Prostate gland (tissue), 2 donors: ENCODE results near the gene SETBP1. TPM values are rescaled to one million over a fixed set of nuclear protein-coding genes. Genes with fewer than 3 reads are reported as not detected.

ENCODE experiments used
- DNase-seq: peaks from one replicate; pipeline ENCODE4 v3.0.0-alpha.2; 2019; ENCODE audit warnings: low spot score
- H3K27ac ChIP-seq, 2 donors: fragments of 200-600 bp; sonication (generic); 2 replicates each; pipeline ENCODE4 v1.5.1; 2017 to 2019
- H3K27me3 ChIP-seq: fragments of 200-600 bp; sonication (generic); replicated peaks from 2 replicates; pipeline ENCODE4 v1.5.1; 2019; ENCODE audit not compliant: insufficient read depth
- H3K36me3 ChIP-seq, 2 donors: fragments of 200-600 bp; sonication (generic); 1 replicate in 1 of 2; 2 replicates in 1 of 2; pipeline versions ENCODE4 v1.5.1 to v1.8.1; 2017 to 2019
- H3K4me1 ChIP-seq: fragments of 200-600 bp; sonication (generic); replicated peaks from 2 replicates; pipeline ENCODE4 v1.5.1; 2019
- H3K4me3 ChIP-seq, 2 donors: fragments of 200-600 bp; sonication (generic); 2 replicates each; pipeline ENCODE4 v1.5.1; 2017 to 2019
- H3K9me3 ChIP-seq: fragments of 200-600 bp; sonication (generic); 2 replicates; pipeline ENCODE4 v1.5.1; 2017
- CTCF ChIP-seq, 4 experiments: fragments of 200-600 bp in 2 of 4; fragments of 450-650 bp in 2 of 4; sonication (generic) in 2 of 4; IDR thresholded peaks; 1 replicate in 3 of 4; 2 replicates in 1 of 4; pipeline ENCODE4 v1.5.1; 2016 to 2019; ENCODE audit warnings: antibody characterized with exemption in 4 of 4, mild to moderate bottlenecking in 2 of 4, moderate library complexity in 2 of 4
- POLR2A ChIP-seq: fragments of 450-650 bp; IDR thresholded peaks from one replicate; pipeline ENCODE4 v1.6.1; 2016; ENCODE audit warnings: antibody characterized with exemption, mild to moderate bottlenecking
- POLR2AphosphoS5 ChIP-seq: sonication (generic); formaldehyde crosslinking; IDR thresholded peaks from one replicate; pipeline ENCODE4 v1.6.1; 2017; ENCODE audit warnings: antibody characterized with exemption
- WGBS: methylation state at CpG from one replicate; pipeline ENCODE4 v1.1.5; 2018; 5-methylcytosine and 5-hydroxymethylcytosine counted together
- intact Hi-C: fragments of 100-400 bp; cut with DNase I; formaldehyde crosslinking; loops from one replicate; pipeline ENCODE4 v1.14.2; 2022
- total RNA-seq, 2 donors: library from RNA; depleted of rRNA; stranded (reverse); fragments of >200 nt; gene quantifications; one replicate each; pipeline ENCODE4 v1.1.0, GENCODE V29; 2016

SETBP1 gene
- total RNA-seq, 2 donors from 2014 or later, result 28.4 to 45.1 TPM

DNA sequence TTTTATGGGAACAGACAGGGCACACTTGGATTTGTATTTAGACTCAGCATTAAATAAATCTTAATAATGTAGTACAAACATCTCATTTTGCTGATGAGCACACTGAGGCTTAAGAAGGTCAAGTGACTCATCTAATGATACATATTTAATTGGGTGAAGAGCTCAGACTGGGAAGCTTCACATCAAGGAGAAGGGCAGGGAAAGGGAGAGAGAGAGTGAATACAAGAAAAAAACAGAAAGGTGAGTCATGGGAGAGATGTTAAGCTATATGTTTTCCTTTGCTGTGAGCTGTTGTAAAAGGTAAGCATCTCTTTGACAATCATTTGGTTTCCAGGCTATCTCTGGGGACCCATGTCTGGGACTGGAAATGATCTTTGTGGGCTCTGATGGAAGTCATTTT, 277.8 kb downstream of the SETBP1 start:
- H3K27me3 ChIP-seq, result no peaks in the 10 kb centered on the region
- peaks cover 4% of the 10 kb centered on the region for H3K4me1 ChIP-seq
- no peaks in the 10 kb centered on the region for H3K36me3 ChIP-seq
- no peak overlapping the region for H3K27ac ChIP-seq
- intact Hi-C loops, result no loop called here
- no peaks in the 10 kb centered on the region for H3K9me3 ChIP-seq
- DNase-seq, result no peak
- H3K4me3 ChIP-seq, result no peak overlapping the region
- TF ChIP-seq POLR2A, result no peak
- TF ChIP-seq CTCF (IDR thresholded peaks at IDR 0.05), result no peak
- TF ChIP-seq POLR2AphosphoS5, result no peak

GRCh38 chr18:44959013-44959412, 278.3 kb downstream of the SETBP1 start:
- no peaks in the 10 kb centered on the region for H3K9me3 ChIP-seq
- TF ChIP-seq POLR2AphosphoS5 (no peak), CTCF (IDR thresholded peaks at IDR 0.05) (no peak), POLR2A (no peak)
- DNase-seq, result no peak
- no peaks in the 10 kb centered on the region for H3K36me3 ChIP-seq
- H3K27ac ChIP-seq, result no peak overlapping the region
- 89% methylated on average over 2 of the region's 2 CpGs for WGBS
- intact Hi-C loops, result no loop called here
- peaks cover 4% of the 10 kb centered on the region for H3K4me1 ChIP-seq
- no peak overlapping the region for H3K4me3 ChIP-seq
- H3K27me3 ChIP-seq, result no peaks in the 10 kb centered on the region

DNA sequence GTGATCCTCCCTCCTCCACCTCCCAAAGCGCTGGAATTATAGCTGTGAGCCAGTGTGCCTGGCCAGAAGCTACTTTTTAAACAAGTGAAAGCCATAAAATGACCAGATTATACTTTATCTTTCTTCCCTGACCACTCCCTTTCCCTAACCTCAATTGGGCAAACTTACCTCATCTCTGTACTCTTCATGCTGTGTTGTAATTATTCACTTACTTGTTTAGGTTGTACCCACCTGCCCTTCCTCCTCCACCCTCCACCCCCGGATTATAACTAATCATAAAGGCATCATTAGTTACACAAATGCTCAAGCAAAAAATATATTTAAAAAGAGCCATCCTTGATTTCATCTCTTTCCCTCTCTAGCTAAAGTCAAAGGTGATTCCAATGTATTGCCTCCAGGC, 279.9 kb downstream of the SETBP1 start:
- Histone ChIP-seq H3K36me3 (no peaks in the 10 kb centered on the region), H3K4me1 (peaks cover 4% of the 10 kb centered on the region), H3K4me3 (no peak overlapping the region), H3K27ac (no peak overlapping the region), H3K9me3 (no peaks in the 10 kb centered on the region), H3K27me3 (no peaks in the 10 kb centered on the region)
- intact Hi-C loops, result no loop called here
- no peak for DNase-seq
- no peak for TF ChIP-seq POLR2A
- no peak for TF ChIP-seq POLR2AphosphoS5
- TF ChIP-seq CTCF (IDR thresholded peaks at IDR 0.05), result no peak
- 93% methylated on average over 2 of the region's 2 CpGs for WGBS

DNA sequence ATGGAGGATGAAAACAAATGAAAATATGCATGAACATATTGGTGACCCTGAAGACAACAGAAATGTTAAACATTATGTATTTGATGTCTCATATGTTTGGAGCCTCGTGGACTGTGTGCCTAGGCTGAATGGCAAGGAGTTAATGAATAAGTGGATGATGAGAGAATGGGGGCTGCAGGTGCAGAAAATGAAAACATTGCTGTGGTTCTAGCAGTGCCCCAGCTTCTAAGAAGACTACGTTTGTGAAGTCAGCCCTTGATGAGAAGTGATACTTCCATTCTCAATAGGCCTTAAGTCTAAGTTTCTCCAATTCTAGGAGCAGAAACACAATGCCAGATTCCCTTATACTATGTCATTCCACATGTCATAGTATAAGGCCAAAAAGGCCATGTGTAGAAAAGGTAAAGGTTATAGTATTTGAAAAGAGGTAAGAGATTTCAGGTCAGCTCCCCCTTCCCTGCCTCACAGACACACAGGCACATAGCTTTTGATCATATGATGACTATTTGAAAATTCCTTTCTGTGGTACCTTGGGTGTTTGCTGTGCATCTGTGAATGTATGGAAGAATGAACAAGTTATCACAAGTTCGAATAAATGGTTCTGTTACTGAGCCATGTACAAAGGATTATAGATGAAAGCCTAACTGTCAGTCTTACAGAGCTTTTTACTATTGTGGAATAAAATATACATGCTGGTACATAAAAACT, 280.8 kb downstream of the SETBP1 start:
- Histone ChIP-seq H3K4me3 (no peak overlapping the region), H3K27me3 (no peaks in the 10 kb centered on the region), H3K36me3 (no peaks in the 10 kb centered on the region), H3K27ac (no peak overlapping the region), H3K4me1 (peaks cover 4% of the 10 kb centered on the region), H3K9me3 (no peaks in the 10 kb centered on the region)
- TF ChIP-seq CTCF (IDR thresholded peaks at IDR 0.05) (no peak), POLR2AphosphoS5 (no peak), POLR2A (no peak)
- no peak for DNase-seq
- WGBS, result 77% methylated on average over 3 of the region's 3 CpGs
- intact Hi-C loops, result no loop called here

- no peak for DNase-seq
- Histone ChIP-seq H3K36me3 (no peaks in the 10 kb centered on the region), H3K4me1 (no peaks in the 10 kb centered on the region), H3K27ac (no peak overlapping the region), H3K9me3 (no peaks in the 10 kb centered on the region), H3K4me3 (no peak overlapping the region), H3K27me3 (no peaks in the 10 kb centered on the region)
- 100% methylated on average over 1 of the region's 1 CpG for WGBS
- TF ChIP-seq CTCF (IDR thresholded peaks at IDR 0.05) (no peak), POLR2AphosphoS5 (no peak), POLR2A (no peak)
- intact Hi-C loops, result no loop called here
These were observed 286.9 kb downstream of the SETBP1 start for GRCh38 chr18:44967599-44967998.
